ENCODE results near the gene SH2B3.
"Not testable (repeated sequence)": the region's sequence is repeated elsewhere in the genome, so short reads cannot be mapped to it uniquely, and the experiment has no call there.

The SH2B3 gene

GRCh38 chr12:111458546-111459172, 52.9 kb downstream of the SH2B3 start:
- no peak for DNase-seq (ENCODE audit: low read depth, low spot score)

DNA sequence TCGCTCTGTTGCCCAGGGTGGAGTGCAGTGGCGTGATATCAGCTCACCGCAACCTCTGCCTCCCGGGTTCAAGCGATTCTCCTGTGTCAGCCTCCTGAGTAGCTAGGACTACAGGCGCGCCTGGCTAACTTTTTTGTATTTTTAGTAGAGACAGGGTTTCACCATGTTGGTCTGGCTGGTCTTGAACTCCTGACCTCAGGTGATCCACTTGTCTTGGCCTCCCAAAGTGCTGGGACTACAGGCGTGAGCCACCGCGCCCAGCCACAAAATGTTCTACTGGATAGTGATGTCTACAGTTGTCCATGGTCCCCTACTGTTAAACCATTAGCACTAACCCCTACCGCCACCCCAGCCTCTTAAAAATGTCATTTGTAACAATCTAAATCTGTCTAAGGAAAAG, 54.4 kb downstream of the SH2B3 start:
- DNase-seq (ENCODE audit: low read depth, low spot score) = not testable (repeated sequence)

- no peak for DNase-seq (ENCODE audit: low read depth, low spot score)
Measured at GRCh38 chr12:111462210-111462769, 56.6 kb downstream of the SH2B3 start.

DNA sequence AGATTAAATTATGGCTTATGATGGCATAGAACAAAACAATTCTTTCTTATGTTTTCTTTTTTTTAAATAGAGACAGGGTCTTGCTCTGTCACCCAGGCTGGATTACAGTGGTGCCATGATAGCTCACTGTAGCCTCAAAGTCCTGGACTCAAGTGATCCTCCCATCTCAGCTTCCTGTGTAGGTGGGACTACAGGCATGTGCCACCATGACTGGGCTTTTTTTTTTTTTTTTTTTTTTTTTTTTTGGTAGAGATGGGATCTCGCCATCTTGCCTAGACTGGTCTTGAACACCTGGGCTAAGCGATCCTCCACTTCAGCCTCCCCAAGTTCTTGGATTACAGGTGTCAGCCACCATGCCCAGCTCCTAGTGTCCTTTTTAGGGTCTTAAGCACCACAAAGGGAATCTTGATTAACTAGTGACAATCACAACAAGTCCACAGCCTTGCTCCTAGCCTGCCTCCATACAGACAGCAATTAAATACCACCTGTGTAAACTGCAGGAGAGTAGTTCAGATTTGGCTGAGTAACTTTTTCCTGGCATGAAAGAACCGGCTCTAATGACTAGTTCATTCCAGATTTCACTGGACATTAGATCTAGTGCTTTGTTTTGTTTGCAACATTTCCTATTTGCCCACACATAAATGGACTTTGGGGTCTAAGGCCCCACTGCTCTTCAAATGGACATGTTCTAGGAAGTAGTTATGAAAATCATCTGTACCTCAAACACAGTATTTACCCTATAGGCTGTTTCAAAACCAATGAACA, 61.6 kb downstream of the SH2B3 start:
- no peak for DNase-seq (ENCODE audit: low read depth, low spot score)

GRCh38 chr12:111467857-111468241, 62.1 kb downstream of the SH2B3 start:
- DNase-seq (ENCODE audit: low read depth, low spot score) = no peak

DNA sequence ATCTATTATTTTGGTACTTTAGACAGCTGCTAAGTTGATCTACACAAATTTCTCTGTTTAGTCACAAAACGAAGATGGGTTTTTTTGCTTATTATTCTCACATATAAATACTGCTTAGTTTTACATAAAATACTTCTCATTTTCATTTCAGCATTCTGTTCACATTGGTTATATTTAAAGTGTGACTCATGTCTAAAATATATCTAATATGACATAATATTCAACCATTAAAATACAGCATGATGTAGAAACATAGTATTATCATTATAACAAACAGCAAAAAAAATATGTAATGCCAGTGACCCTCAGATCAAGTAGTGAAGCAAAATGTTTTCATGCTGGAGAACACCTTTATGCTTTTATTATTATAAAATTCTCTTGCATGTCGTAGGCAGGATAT, 63.7 kb downstream of the SH2B3 start:
- no peak for DNase-seq (ENCODE audit: low read depth, low spot score)

DNA sequence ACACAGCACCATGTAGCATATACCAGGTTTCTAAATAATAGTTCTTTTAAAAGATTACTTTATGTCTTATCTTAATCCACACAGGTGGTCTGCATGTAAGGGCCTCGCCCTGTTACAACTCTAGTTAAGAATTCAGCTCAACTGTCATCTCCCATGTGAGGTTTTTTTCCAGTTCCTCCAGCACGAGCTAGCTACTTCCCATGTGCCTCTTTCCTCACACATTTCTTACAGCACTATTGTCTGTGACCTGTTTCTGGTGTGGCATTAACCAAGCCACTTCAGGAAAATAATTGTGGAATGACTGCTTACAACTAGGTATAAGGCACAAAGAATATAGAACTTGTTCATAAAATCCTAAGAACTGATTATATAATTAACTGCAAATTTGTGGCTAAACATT, 65.5 kb downstream of the SH2B3 start:
- DNase-seq (ENCODE audit: low read depth, low spot score) = no peak

GRCh38 chr12:111482462-111482861, 76.7 kb downstream of the SH2B3 start:
- DNase-seq (ENCODE audit: low read depth, low spot score) = no peak

- DNase-seq (ENCODE audit: low read depth, low spot score) = no peak
Measured at GRCh38 chr12:111488271-111488670, 82.5 kb downstream of the SH2B3 start.

DNA sequence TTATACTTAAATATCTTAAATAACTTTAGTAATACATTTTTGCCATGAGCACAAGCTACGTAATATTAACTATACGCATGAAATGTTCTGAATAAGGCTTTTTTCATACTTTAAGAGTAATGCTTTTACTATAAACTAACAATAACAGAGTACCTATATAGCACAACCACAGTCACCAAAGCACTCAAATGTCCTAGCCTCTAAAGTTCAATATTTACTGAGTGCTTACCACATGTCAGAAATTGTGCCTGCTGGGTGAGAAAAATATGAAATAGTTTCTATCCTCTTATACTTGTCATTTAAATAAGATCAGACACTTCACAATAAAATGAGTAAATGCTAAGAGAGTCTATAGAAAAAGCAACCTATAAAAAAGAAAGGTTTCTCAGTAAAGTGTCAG, 83.1 kb downstream of the SH2B3 start:
- no peak for DNase-seq (ENCODE audit: low read depth, low spot score)

GRCh38 chr12:111492979-111493378, 87.3 kb downstream of the SH2B3 start:
- peak; percentile 66 for DNase-seq (ENCODE audit: low read depth, low spot score)

- no peak for DNase-seq (ENCODE audit: low read depth, low spot score)
Measured at GRCh38 chr12:111494676-111495075, 89.0 kb downstream of the SH2B3 start.

Data from astrocyte of the hippocampus (primary cell).